ENCODE measurements around the gene DLX1. TPM values are rescaled to one million over a fixed set of nuclear protein-coding genes. Genes with fewer than 3 reads are reported as not detected.

DLX1 gene
- total and polyA plus RNA-seq, 4 donors: not detected

DNA sequence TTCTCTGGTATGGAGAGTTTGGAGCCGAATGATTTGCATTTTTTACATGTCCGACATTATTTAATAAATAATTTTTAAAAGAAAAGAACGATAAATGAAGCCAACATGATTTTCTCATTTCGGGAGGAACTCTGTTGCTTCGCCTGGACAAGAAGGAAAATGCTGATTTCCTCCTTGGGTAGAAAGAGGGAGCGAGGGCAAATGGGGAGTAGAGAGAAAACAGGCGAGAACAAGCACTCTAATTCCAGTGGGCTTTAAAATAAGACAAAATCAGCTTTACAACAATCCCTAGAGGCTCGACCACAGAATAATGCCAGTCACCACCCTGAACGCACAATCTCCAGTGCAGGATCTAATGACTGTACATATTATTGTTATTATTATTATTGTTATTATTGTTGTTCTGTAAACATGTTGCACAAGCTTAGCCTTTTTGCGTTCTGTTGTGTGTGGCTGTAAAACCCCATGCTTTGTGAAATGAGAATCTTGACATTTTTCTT lies 3.7 kb downstream of the DLX1 start:
- Histone ChIP-seq H3K9ac (ENCODE audit: low read depth in 1 of 2, low read length in 2 of 2) (no peak overlapping the region), H3K4me3 (ENCODE audit: low read depth in 1 of 3, low read length in 3 of 3) (no peak overlapping the region), H3K4me1 (ENCODE audit: control insufficient read depth in 4 of 4, insufficient read depth in 4 of 4, low read length in 3 of 4) (peaks cover 11 to 36% (median 18%) of the 10 kb centered on the region in 4 donors), H3K9me3 (ENCODE audit: control insufficient read depth in 4 of 4, low read length in 3 of 4) (peaks cover 0 to 4% (median 0%) of the 10 kb centered on the region in 4 donors), H3K27me3 (ENCODE audit: control insufficient read depth in 4 of 4, insufficient read depth in 4 of 4, low read length in 3 of 4) (peaks cover 0 to 74% (median 36%) of the 10 kb centered on the region in 4 donors), H3K27ac (ENCODE audit: low read depth in 1 of 2, low read length in 2 of 2) (no peak overlapping the region), H3K36me3 (ENCODE audit: control insufficient read depth in 4 of 4, insufficient read depth in 3 of 4, low read depth in 1 of 4, low read length in 3 of 4) (no peaks in the 10 kb centered on the region)
- TF ChIP-seq ATF3 (IDR thresholded peaks at IDR 0.05) (no peak), RAD21 (IDR thresholded peaks at IDR 0.05) (no peak), FOXA1 (IDR thresholded peaks at IDR 0.05) (no peak), JUND (IDR thresholded peaks at IDR 0.05) (no peak)
- WGBS: 13% methylated on average over 10 of the region's 10 CpGs
- DNase-seq (ENCODE audit: low spot score): no peak

DNA sequence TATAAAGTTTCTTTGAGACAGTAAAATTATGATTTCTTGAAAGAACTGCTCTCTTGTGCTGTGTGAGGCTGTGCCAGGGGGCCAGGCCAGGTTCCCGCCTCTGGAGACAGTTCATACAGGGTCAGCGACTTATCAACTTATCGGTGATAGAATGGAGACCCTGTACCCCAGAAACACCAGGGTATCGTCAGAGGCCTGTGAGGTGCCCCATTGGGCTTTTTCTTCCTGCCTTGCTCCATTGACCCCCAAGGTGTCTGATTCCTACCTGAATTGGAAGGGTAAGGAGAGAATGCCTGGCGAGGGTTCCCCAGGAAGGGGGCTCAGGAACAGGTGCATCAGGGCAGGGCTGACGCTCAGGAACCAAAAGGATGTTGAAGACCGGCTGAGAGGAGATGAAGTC lies 4.3 kb downstream of the DLX1 start:
- peaks cover 0 to 4% (median 0%) of the 10 kb centered on the region in 4 donors for H3K9me3 ChIP-seq (ENCODE audit: control insufficient read depth in 4 of 4, low read length in 3 of 4)
- no peak overlapping the region for H3K4me3 ChIP-seq (ENCODE audit: low read depth in 1 of 3, low read length in 3 of 3)
- peaks cover 5 to 68% (median 34%) of the 10 kb centered on the region in 4 donors for H3K27me3 ChIP-seq (ENCODE audit: control insufficient read depth in 4 of 4, insufficient read depth in 4 of 4, low read length in 3 of 4)
- H3K27ac ChIP-seq (ENCODE audit: low read depth in 1 of 2, low read length in 2 of 2): no peak overlapping the region
- no peak overlapping the region for H3K9ac ChIP-seq (ENCODE audit: low read depth in 1 of 2, low read length in 2 of 2)
- TF ChIP-seq SP1 (IDR thresholded peaks at IDR 0.05) (no peak), FOXA2 (IDR thresholded peaks at IDR 0.05) (no peak), REST (IDR thresholded peaks at IDR 0.05) (no peak), MAX (IDR thresholded peaks at IDR 0.05) (no peak), ATF3 (IDR thresholded peaks at IDR 0.05) (no peak), HNF4G (IDR thresholded peaks at IDR 0.05) (no peak), NR2F2 (IDR thresholded peaks at IDR 0.05) (no peak), GABPA (IDR thresholded peaks at IDR 0.05 in 1 of 2, conservative IDR thresholded peaks at IDR 0.05 in 1 of 2) (no peak), RAD21 (IDR thresholded peaks at IDR 0.05) (no peak), CTCF (IDR thresholded peaks at IDR 0.05; ENCODE audit: low read depth, low read length, missing input control) (no peak), HNF4A (conservative IDR thresholded peaks at IDR 0.05) (no peak), TAF1 (conservative IDR thresholded peaks at IDR 0.05) (no peak), FOXA1 (IDR thresholded peaks at IDR 0.05) (no peak), EGR1 (IDR thresholded peaks at IDR 0.05; ENCODE audit: low read depth in 2 of 2) (no peak), RXRA (IDR thresholded peaks at IDR 0.05) (no peak), JUND (IDR thresholded peaks at IDR 0.05) (no peak), YY1 (IDR thresholded peaks at IDR 0.05) (no peak)
- TF ChIP-seq, protein P1, sequence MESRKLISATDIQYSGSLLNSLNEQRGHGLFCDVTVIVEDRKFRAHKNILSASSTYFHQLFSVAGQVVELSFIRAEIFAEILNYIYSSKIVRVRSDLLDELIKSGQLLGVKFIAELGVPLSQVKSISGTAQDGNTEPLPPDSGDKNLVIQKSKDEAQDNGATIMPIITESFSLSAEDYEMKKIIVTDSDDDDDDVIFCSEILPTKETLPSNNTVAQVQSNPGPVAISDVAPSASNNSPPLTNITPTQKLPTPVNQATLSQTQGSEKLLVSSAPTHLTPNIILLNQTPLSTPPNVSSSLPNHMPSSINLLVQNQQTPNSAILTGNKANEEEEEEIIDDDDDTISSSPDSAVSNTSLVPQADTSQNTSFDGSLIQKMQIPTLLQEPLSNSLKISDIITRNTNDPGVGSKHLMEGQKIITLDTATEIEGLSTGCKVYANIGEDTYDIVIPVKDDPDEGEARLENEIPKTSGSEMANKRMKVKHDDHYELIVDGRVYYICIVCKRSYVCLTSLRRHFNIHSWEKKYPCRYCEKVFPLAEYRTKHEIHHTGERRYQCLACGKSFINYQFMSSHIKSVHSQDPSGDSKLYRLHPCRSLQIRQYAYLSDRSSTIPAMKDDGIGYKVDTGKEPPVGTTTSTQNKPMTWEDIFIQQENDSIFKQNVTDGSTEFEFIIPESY (IDR thresholded peaks at IDR 0.05): no peak
- peaks cover 11 to 34% (median 17%) of the 10 kb centered on the region in 4 donors for H3K4me1 ChIP-seq (ENCODE audit: control insufficient read depth in 4 of 4, insufficient read depth in 4 of 4, low read length in 3 of 4)
- 26% methylated on average over 7 of the region's 7 CpGs for WGBS
- no peak for DNase-seq (ENCODE audit: low spot score)
- H3K36me3 ChIP-seq (ENCODE audit: control insufficient read depth in 4 of 4, insufficient read depth in 3 of 4, low read depth in 1 of 4, low read length in 3 of 4): no peaks in the 10 kb centered on the region
